BJ (cell line): ENCODE data around the gene GFRA1. TPM values are rescaled to one million over a fixed set of nuclear protein-coding genes. Genes with fewer than 3 reads are reported as not detected.

Source experiments
- CTCF ChIA-PET: fragments of 350-600 bp; formaldehyde crosslinking; extraction: SDS; loops from one replicate; lab custom pipeline; 2021; ENCODE audit warnings: antibody characterized with exemption, inconsistent platforms; lab: Yijun Ruan, JAX
- POLR2A ChIA-PET: fragments of 300-600 bp; sonication (Branson Sonifier 250); formaldehyde crosslinking; extraction: SDS; loops from one replicate; lab custom pipeline; 2021; ENCODE audit warnings: antibody characterized with exemption; lab: Charles Lee
- DNase-seq: peaks from one replicate; pipeline ENCODE4 v3.0.0-alpha.2; 2011; ENCODE audit warnings: low read depth
- H3K27me3 ChIP-seq: 2 replicates; pipeline ENCODE4 v1.6.0; 2011; ENCODE audit warnings: low read length; ENCODE audit not compliant: control insufficient read depth, insufficient read depth
- H3K36me3 ChIP-seq: 2 replicates; pipeline ENCODE4 v1.5.1; 2011; ENCODE audit warnings: low read length; ENCODE audit not compliant: control insufficient read depth, insufficient read depth
- H3K4me3 ChIP-seq: 2 replicates; pipeline ENCODE4 v1.5.1; 2011; ENCODE audit warnings: low read depth, mild to moderate bottlenecking, control low read depth, low read length
- CTCF ChIP-seq: IDR thresholded peaks from 2 replicates; pipeline ENCODE4 v1.5.1; 2011; ENCODE audit warnings: low read depth, mild to moderate bottlenecking, control low read depth, inconsistent platforms, low read length, moderate library complexity; ENCODE audit not compliant: insufficient read depth
- polyA plus RNA-seq: library from polyadenylated mRNA; depleted of rRNA; stranded (reverse); fragments of >200 nt; gene quantifications from 2 replicates; pipeline ENCODE4 v1.2.3, GENCODE V29; 2011

Gene GFRA1
- polyA plus RNA-seq, 1 experiment, result 41.6 TPM

GRCh38 chr10:116298586-116298985, 25.6 kb upstream of the GFRA1 start:
- POLR2A ChIA-PET, result no interaction called here
- DNase-seq, result no peak
- no peak overlapping the region for H3K4me3 ChIP-seq
- H3K36me3 ChIP-seq, result no peaks in the 10 kb centered on the region
- no peaks in the 10 kb centered on the region for H3K27me3 ChIP-seq
- CTCF ChIA-PET, result interaction anchor here (0.9 to 1.4 kb wide), 2 partner anchors 14 to 499 kb away, joined by 3 to 4 read pairs; no protein-coding TSS in a partner anchor
- TF ChIP-seq CTCF, result no peak

DNA sequence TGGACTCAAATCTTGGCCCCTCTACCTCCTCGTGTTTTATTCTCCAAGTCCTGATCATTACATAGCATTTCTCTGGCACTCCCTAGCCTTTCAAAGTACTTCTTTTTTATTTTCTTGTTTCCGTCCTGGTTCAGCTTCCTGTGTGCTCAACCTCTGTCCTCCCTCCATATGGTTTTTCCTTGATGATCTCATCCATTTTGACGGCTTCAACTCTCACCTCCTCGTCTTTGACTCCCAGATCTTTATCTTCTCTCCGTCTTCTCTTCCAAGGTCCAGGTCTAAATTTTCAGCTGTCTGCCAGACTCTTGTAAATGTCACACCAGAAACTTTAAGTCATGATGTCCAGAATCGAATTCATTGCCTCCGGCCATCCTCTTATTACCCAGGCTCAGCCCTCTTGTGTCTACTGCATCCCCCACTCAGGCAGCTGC, 23.3 kb upstream of the GFRA1 start:
- DNase-seq, result no peak
- Histone ChIP-seq H3K27me3 (no peaks in the 10 kb centered on the region), H3K36me3 (no peaks in the 10 kb centered on the region), H3K4me3 (no peak overlapping the region)
- TF ChIP-seq CTCF, result no peak
- CTCF ChIA-PET, result interaction anchor here (1.2 to 2.7 kb wide), 2 partner anchors 9 to 589 kb away, joined by 6 to 13 read pairs; no protein-coding TSS in a partner anchor
- POLR2A ChIA-PET, result no interaction called here

DNA sequence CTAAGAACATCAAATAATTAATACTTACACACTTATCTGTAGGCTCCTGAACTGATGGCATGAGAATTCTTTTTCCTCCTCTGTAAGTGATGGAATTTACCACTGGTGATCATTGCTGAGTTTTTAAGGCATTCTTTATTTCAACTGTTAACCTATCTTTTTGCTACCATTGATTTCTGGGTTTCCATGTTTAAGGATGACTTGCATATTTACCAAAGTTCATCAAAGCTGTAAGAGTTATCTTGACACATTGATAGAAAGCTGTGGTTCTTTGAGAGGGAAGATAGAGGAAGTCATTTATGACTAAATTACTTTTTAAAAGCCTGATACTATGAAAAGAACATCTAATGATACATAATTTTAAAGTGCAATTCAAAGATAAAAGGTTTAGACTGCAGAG, 19.5 kb upstream of the GFRA1 start:
- Histone ChIP-seq H3K4me3 (no peak overlapping the region), H3K27me3 (no peaks in the 10 kb centered on the region), H3K36me3 (no peaks in the 10 kb centered on the region)
- ChIA-PET CTCF (interaction anchor here (2.4 kb wide), 1 partner anchor 493 kb away, joined by 8 read pairs; no protein-coding TSS in a partner anchor), POLR2A (no interaction called here)
- TF ChIP-seq CTCF, result no peak
- DNase-seq, result no peak

GRCh38 chr10:116289652-116290051, 16.6 kb upstream of the GFRA1 start:
- H3K27me3 ChIP-seq, result no peaks in the 10 kb centered on the region
- no peaks in the 10 kb centered on the region for H3K36me3 ChIP-seq
- CTCF ChIA-PET, result interaction anchor here (1.0 kb wide), 1 partner anchor 459 kb away, joined by 3 read pairs; no protein-coding TSS in a partner anchor
- H3K4me3 ChIP-seq, result no peak overlapping the region
- no peak for TF ChIP-seq CTCF
- POLR2A ChIA-PET, result no interaction called here
- DNase-seq, result no peak

DNA sequence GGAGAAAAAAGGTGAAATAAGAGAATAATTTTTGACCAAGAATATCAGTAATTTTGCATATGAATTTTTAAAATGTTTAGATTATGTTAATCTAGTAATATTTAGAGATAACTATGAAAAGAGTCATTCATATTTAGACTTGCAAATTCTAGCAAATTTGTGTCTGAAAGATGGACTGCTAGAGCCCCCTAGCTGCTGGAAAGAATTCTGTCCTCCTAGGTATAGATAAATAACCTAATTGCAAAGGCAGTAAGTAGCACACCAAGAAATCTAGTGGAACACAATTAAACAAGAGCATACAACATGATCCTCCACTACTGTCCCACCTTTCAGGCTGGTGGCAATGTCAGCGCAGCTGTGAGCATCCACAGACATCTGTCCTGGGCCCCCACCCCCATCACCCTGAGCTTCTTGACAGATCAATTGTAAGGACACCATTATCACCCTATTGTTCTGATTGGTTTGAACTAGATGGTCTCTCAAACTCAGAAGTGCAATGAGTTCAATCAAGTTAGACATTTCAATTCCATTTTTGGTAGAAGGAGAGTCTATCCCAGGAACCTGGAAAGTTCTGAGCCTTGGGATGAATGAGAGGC, 15.0 kb upstream of the GFRA1 start:
- no peak for DNase-seq
- CTCF ChIA-PET, result interaction anchor here (0.6 to 4.7 kb wide), 54 partner anchors 9 to 926 kb away, joined by 3 to 78 read pairs (median 3); partner anchors contain the start of gene GFRA1
- TF ChIP-seq CTCF, result peak; percentile 72
- Histone ChIP-seq H3K27me3 (no peaks in the 10 kb centered on the region), H3K36me3 (no peaks in the 10 kb centered on the region), H3K4me3 (no peak overlapping the region)
- POLR2A ChIA-PET, result no interaction called here
